H54 (cell line): ENCODE measurements around the gene LRRFIP2.
"Not testable (repeated sequence)": the region's sequence is repeated elsewhere in the genome, so short reads cannot be mapped to it uniquely, and the experiment has no call there.

Experiments used
- DNase-seq: peaks from one replicate; pipeline ENCODE4 v3.0.0; 2011; ENCODE audit warnings: low spot score, mixed read lengths; ENCODE audit not compliant: insufficient read length
- FAIRE-seq: peaks from 3 replicates; lab custom pipeline; 2011; peaks lifted over from hg19 to GRCh38; lab: Jason Lieb, UNC
- POLR2A ChIP-seq: IDR thresholded peaks from 2 replicates; pipeline ENCODE4 v1.6.1; 2011; ENCODE audit warnings: low read depth, mild to moderate bottlenecking, low read length

LRRFIP2 gene

GRCh38 chr3:37125195-37126073, 48.9 kb downstream of the LRRFIP2 start:
- no peak for TF ChIP-seq POLR2A
- FAIRE-seq (no peak), DNase-seq (no peak)

- no peak for TF ChIP-seq POLR2A
- DNase-seq (no peak), FAIRE-seq (peak; percentile 38)
Measured at GRCh38 chr3:37124435-37124834, 49.9 kb downstream of the LRRFIP2 start.

GRCh38 chr3:37123292-37123691, 51.1 kb downstream of the LRRFIP2 start:
- TF ChIP-seq POLR2A = no peak
- no peak for DNase-seq
- no peak for FAIRE-seq

GRCh38 chr3:37122069-37122468, 52.3 kb downstream of the LRRFIP2 start:
- not testable (repeated sequence) for DNase-seq, FAIRE-seq

- no peak for TF ChIP-seq POLR2A
- FAIRE-seq (peak; percentile 15), DNase-seq (no peak)
Measured at GRCh38 chr3:37118163-37118562, 56.2 kb downstream of the LRRFIP2 start.

- DNase-seq (no peak), FAIRE-seq (no peak)
- no peak for TF ChIP-seq POLR2A
Measured at GRCh38 chr3:37117548-37117947, 56.8 kb downstream of the LRRFIP2 start.

GRCh38 chr3:37116998-37117397, 57.4 kb downstream of the LRRFIP2 start:
- TF ChIP-seq POLR2A = no peak
- no peak for DNase-seq
- FAIRE-seq = no peak

- peak; percentile 87 for FAIRE-seq
- TF ChIP-seq POLR2A = no peak
- DNase-seq = no peak
Measured at GRCh38 chr3:37115446-37115845, 58.9 kb downstream of the LRRFIP2 start.

GRCh38 chr3:37114251-37115145, 59.9 kb downstream of the LRRFIP2 start:
- DNase-seq (no peak), FAIRE-seq (peak; percentile 61)
- no peak for TF ChIP-seq POLR2A

GRCh38 chr3:37112987-37113386, 61.4 kb downstream of the LRRFIP2 start:
- no peak for TF ChIP-seq POLR2A
- FAIRE-seq (no peak), DNase-seq (no peak)

- no peak for DNase-seq
- no peak for TF ChIP-seq POLR2A
- no peak for FAIRE-seq
Measured at GRCh38 chr3:37111199-37111598, 63.2 kb downstream of the LRRFIP2 start.

GRCh38 chr3:37107846-37108245, 66.5 kb downstream of the LRRFIP2 start:
- no peak for DNase-seq
- no peak for TF ChIP-seq POLR2A
- no peak for FAIRE-seq

- FAIRE-seq = no peak
- TF ChIP-seq POLR2A = no peak
- DNase-seq = no peak
Measured at GRCh38 chr3:37103103-37103808, 71.1 kb downstream of the LRRFIP2 start.

- TF ChIP-seq POLR2A = no peak
- FAIRE-seq (no peak), DNase-seq (no peak)
Measured at GRCh38 chr3:37100411-37100810, 74.0 kb downstream of the LRRFIP2 start.

- no peak for TF ChIP-seq POLR2A
- FAIRE-seq = no peak
Measured at GRCh38 chr3:37099469-37099868, 74.9 kb downstream of the LRRFIP2 start.

More at GRCh38 chr3:37099469-37099868, 74.9 kb downstream of the LRRFIP2 start:
- DNase-seq = no peak
